DND-41 (cell line): ENCODE results near the gene SORCS1.

Experiments used
- ATAC-seq: fragments of 200-7000 bp; cut with Tn5 transposase; 3 replicates; pipeline ENCODE4 v1.9.1; 2021; ENCODE audit warnings: low read depth; ENCODE audit not compliant: insufficient read depth
- DNase-seq: peaks from one replicate; pipeline ENCODE4 v3.0.0-alpha.2; 2020
- H2AFZ ChIP-seq: 2 replicates; pipeline ENCODE4 v1.6.0; 2012; ENCODE audit warnings: low read depth, low read length
- H3K27ac ChIP-seq: 2 replicates; pipeline ENCODE4 v1.5.1; 2012; ENCODE audit warnings: low read length, inconsistent platforms
- H3K27me3 ChIP-seq: fragments of 200-600 bp; sonication (generic); 2 replicates; pipeline ENCODE4 v1.6.0; 2012; ENCODE audit warnings: low read length, mild to moderate bottlenecking, inconsistent platforms; ENCODE audit not compliant: insufficient read depth, poor library complexity
- H3K36me3 ChIP-seq: 2 replicates; pipeline ENCODE4 v1.5.1; 2012; ENCODE audit warnings: low read length, inconsistent platforms; ENCODE audit not compliant: insufficient read depth
- H3K4me1 ChIP-seq: 2 replicates; pipeline ENCODE4 v1.5.1; 2012; ENCODE audit warnings: mild to moderate bottlenecking, low read length; ENCODE audit not compliant: insufficient read depth
- H3K4me2 ChIP-seq: 2 replicates; pipeline ENCODE4 v1.6.0; 2012; ENCODE audit warnings: mild to moderate bottlenecking, moderate library complexity, low read length, inconsistent platforms; ENCODE audit not compliant: insufficient read depth
- H3K4me3 ChIP-seq, 2 experiments: fragments of 200-600 bp in 1 of 2; shearing (Covaris generic) in 1 of 2; 2 replicates each; pipeline ENCODE4 v1.5.1; 2012 to 2016; ENCODE audit warnings: inconsistent platforms in 2 of 2, low read length in 2 of 2, mild to moderate bottlenecking in 2 of 2, low read depth in 1 of 2, moderate library complexity in 1 of 2
- H3K79me2 ChIP-seq: 2 replicates; pipeline ENCODE4 v1.6.0; 2012; ENCODE audit warnings: low read length, inconsistent platforms; ENCODE audit not compliant: insufficient read depth
- H3K9ac ChIP-seq: 2 replicates; pipeline ENCODE4 v1.6.0; 2012; ENCODE audit warnings: low read depth, mild to moderate bottlenecking, inconsistent platforms, low read length, moderate library complexity
- H3K9me3 ChIP-seq: 2 replicates; pipeline ENCODE4 v1.5.1; 2012; ENCODE audit warnings: low read length, moderate library complexity, mild to moderate bottlenecking, inconsistent platforms; ENCODE audit not compliant: insufficient read depth, severe bottlenecking
- H4K20me1 ChIP-seq: 2 replicates; pipeline ENCODE4 v1.6.0; 2012; ENCODE audit warnings: low read length; ENCODE audit not compliant: insufficient read depth
- EZH2 ChIP-seq: IDR thresholded peaks from 3 replicates; pipeline ENCODE4 v1.6.1; 2012; ENCODE audit warnings: borderline replicate concordance, low read depth, mild to moderate bottlenecking, moderate library complexity, low read length, inconsistent platforms; ENCODE audit not compliant: severe bottlenecking
- TF ChIP-seq, protein P1 (sequence below): IDR thresholded peaks from 2 replicates; pipeline ENCODE4 v1.5.1; 2012; ENCODE audit warnings: borderline replicate concordance, low read length, moderate library complexity, mild to moderate bottlenecking; ENCODE audit not compliant: poor library complexity, severe bottlenecking; ENCODE audit errors: extremely low read depth

SORCS1 gene

GRCh38 chr10:107092321-107092720 lies 72.2 kb downstream of the SORCS1 start:
- TF ChIP-seq, protein P1, sequence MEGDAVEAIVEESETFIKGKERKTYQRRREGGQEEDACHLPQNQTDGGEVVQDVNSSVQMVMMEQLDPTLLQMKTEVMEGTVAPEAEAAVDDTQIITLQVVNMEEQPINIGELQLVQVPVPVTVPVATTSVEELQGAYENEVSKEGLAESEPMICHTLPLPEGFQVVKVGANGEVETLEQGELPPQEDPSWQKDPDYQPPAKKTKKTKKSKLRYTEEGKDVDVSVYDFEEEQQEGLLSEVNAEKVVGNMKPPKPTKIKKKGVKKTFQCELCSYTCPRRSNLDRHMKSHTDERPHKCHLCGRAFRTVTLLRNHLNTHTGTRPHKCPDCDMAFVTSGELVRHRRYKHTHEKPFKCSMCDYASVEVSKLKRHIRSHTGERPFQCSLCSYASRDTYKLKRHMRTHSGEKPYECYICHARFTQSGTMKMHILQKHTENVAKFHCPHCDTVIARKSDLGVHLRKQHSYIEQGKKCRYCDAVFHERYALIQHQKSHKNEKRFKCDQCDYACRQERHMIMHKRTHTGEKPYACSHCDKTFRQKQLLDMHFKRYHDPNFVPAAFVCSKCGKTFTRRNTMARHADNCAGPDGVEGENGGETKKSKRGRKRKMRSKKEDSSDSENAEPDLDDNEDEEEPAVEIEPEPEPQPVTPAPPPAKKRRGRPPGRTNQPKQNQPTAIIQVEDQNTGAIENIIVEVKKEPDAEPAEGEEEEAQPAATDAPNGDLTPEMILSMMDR = no peak
- TF ChIP-seq EZH2 = no peak
- no peak for ATAC-seq
- Histone ChIP-seq H3K36me3 (no peaks in the 10 kb centered on the region), H4K20me1 (no peaks in the 10 kb centered on the region), H3K79me2 (no peaks in the 10 kb centered on the region), H3K4me3 (no peak overlapping the region), H3K27me3 (no peaks in the 10 kb centered on the region), H3K4me2 (no peak overlapping the region), H2AFZ (no peak overlapping the region), H3K4me1 (no peaks in the 10 kb centered on the region), H3K27ac (no peak overlapping the region), H3K9ac (no peak overlapping the region), H3K9me3 (peaks cover 5% of the 10 kb centered on the region)
- DNase-seq = no peak

DNA sequence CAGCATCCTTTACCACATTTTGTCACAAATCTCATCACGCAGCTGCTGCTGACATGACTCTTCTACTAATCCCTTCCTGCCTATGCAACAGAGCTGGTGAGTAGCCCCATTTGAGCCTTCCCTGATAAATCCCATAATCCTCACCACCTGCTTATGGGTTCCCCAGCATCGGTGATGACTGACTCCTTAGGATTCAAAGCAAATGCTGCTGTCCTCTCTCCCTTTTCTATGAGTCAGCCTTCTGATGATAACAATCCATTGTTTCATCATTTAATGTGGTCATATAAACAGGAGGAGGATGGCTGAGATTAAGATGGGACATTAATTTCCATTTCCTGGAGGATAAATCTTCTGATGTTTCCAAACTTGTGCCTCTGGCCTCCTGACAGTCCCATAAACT lies 73.4 kb downstream of the SORCS1 start:
- Histone ChIP-seq H3K4me2 (no peak overlapping the region), H3K4me1 (no peaks in the 10 kb centered on the region), H3K4me3 (no peak overlapping the region), H3K27me3 (no peaks in the 10 kb centered on the region), H3K36me3 (no peaks in the 10 kb centered on the region), H3K79me2 (no peaks in the 10 kb centered on the region), H2AFZ (no peak overlapping the region), H3K27ac (no peak overlapping the region), H4K20me1 (no peaks in the 10 kb centered on the region), H3K9me3 (peaks cover 5% of the 10 kb centered on the region), H3K9ac (no peak overlapping the region)
- ATAC-seq (no peak), DNase-seq (no peak)
- no peak for TF ChIP-seq EZH2
- TF ChIP-seq, protein P1 = no peak

- TF ChIP-seq, protein P1 = no peak
- no peak for TF ChIP-seq EZH2
- Histone ChIP-seq H3K4me2 (no peak overlapping the region), H3K9ac (no peak overlapping the region), H3K36me3 (no peaks in the 10 kb centered on the region), H2AFZ (no peak overlapping the region), H4K20me1 (no peaks in the 10 kb centered on the region), H3K27ac (no peak overlapping the region), H3K27me3 (no peaks in the 10 kb centered on the region), H3K4me1 (no peaks in the 10 kb centered on the region), H3K9me3 (no peaks in the 10 kb centered on the region), H3K4me3 (no peak overlapping the region), H3K79me2 (no peaks in the 10 kb centered on the region)
- DNase-seq (no peak), ATAC-seq (no peak)
Measured at GRCh38 chr10:107085665-107086525, 78.6 kb downstream of the SORCS1 start.
